CD14-positive monocyte (primary cell): ENCODE measurements around the gene KLRG1. TPM values are rescaled to one million over a fixed set of nuclear protein-coding genes. Genes with fewer than 3 reads are reported as not detected.

Experiments
- DNase-seq, 3 donors: peaks; one replicate each; pipeline ENCODE4 v3.0.0-alpha.2; 2011 to 2022
- H2AFZ ChIP-seq: 2 replicates; pipeline ENCODE4 v1.6.0; 2012; ENCODE audit warnings: mild to moderate bottlenecking, low read depth, low read length, inconsistent platforms; ENCODE audit not compliant: insufficient read depth, poor library complexity, severe bottlenecking
- H3K27ac ChIP-seq, 2 donors: 1 replicate in 1 of 2; 2 replicates in 1 of 2; pipeline ENCODE4 v1.5.1; 2012 to 2013; ENCODE audit warnings: low read length in 2 of 2, control low read depth in 1 of 2, inconsistent platforms in 1 of 2, low read depth in 1 of 2, mild to moderate bottlenecking in 1 of 2
- H3K27me3 ChIP-seq, 2 donors: one replicate each; pipeline versions ENCODE4 v1.6.0 to v1.6.1; 2011 to 2013; ENCODE audit warnings: low read length in 2 of 2; ENCODE audit not compliant: control insufficient read depth in 2 of 2, insufficient read depth in 2 of 2
- H3K36me3 ChIP-seq, 2 donors: replicated peaks in 1 of 2; 1 replicate in 1 of 2; 2 replicates in 1 of 2; pipeline versions ENCODE4 v1.5.1 to v1.6.1; 2012 to 2013; ENCODE audit warnings: low read length in 2 of 2, control low read depth in 1 of 2, inconsistent platforms in 1 of 2, mild to moderate bottlenecking in 1 of 2; ENCODE audit not compliant: insufficient read depth in 2 of 2, control insufficient read depth in 1 of 2
- H3K4me1 ChIP-seq, 2 donors: 1 replicate in 1 of 2; 2 replicates in 1 of 2; pipeline versions ENCODE4 v1.5.1 to v1.6.1; 2012 to 2013; ENCODE audit warnings: low read length in 2 of 2, control low read depth in 1 of 2, inconsistent platforms in 1 of 2, mild to moderate bottlenecking in 1 of 2, moderate library complexity in 1 of 2; ENCODE audit not compliant: insufficient read depth in 2 of 2, control insufficient read depth in 1 of 2
- H3K4me2 ChIP-seq: replicated peaks from 2 replicates; pipeline ENCODE3; 2012; ENCODE audit warnings: low read length, moderate library complexity, mild to moderate bottlenecking; ENCODE audit not compliant: poor library complexity, severe bottlenecking; ENCODE audit errors: extremely low read depth
- H3K4me3 ChIP-seq, 3 experiments: fragments of 200-600 bp in 1 of 3; sonication (generic) in 1 of 3; replicated peaks in 1 of 3; 1 replicate in 2 of 3; 2 replicates in 1 of 3; pipeline ENCODE4 v1.5.1; 2011 to 2013; ENCODE audit warnings: low read length in 3 of 3, mild to moderate bottlenecking in 3 of 3, control low read depth in 2 of 3, low read depth in 2 of 3, inconsistent platforms in 1 of 3, moderate library complexity in 1 of 3
- H3K79me2 ChIP-seq: 2 replicates; pipeline ENCODE4 v1.6.0; 2012; ENCODE audit warnings: mild to moderate bottlenecking, control low read depth, inconsistent platforms, low read length, moderate library complexity; ENCODE audit not compliant: insufficient read depth
- H3K9ac ChIP-seq: 2 replicates; pipeline ENCODE4 v1.6.0; 2017; ENCODE audit warnings: low read length, mild to moderate bottlenecking; ENCODE audit not compliant: insufficient read depth, poor library complexity, severe bottlenecking
- H3K9me3 ChIP-seq, 2 donors: replicated peaks in 1 of 2; 1 replicate in 1 of 2; 2 replicates in 1 of 2; pipeline versions ENCODE4 v1.5.1 to v1.6.1; 2012 to 2013; ENCODE audit warnings: low read length in 2 of 2, control low read depth in 1 of 2; ENCODE audit not compliant: control insufficient read depth in 1 of 2, insufficient read depth in 1 of 2
- H4K20me1 ChIP-seq: 2 replicates; pipeline ENCODE4 v1.6.0; 2012; ENCODE audit warnings: mild to moderate bottlenecking, low read length, control low read depth, moderate library complexity; ENCODE audit not compliant: insufficient read depth
- H3K27ac Mint-ChIP-seq, 7 donors: one replicate each; pipeline ENCODE4 v1.8.0; 2020; ENCODE audit warnings: mild to moderate bottlenecking in 7 of 7, mixed read lengths in 7 of 7, moderate library complexity in 6 of 7, inconsistent platforms in 2 of 7
- H3K27me3 Mint-ChIP-seq, 3 donors: one replicate each; pipeline ENCODE4 v1.8.0; 2021 to 2022; ENCODE audit warnings: low read depth in 3 of 3, mild to moderate bottlenecking in 3 of 3, mixed read lengths in 3 of 3, moderate library complexity in 3 of 3, inconsistent platforms in 1 of 3
- H3K36me3 Mint-ChIP-seq, 2 donors: one replicate each; pipeline ENCODE4 v1.8.0; 2020; ENCODE audit warnings: mixed read lengths in 2 of 2, inconsistent platforms in 1 of 2, mild to moderate bottlenecking in 1 of 2
- H3K4me1 Mint-ChIP-seq: one replicate; pipeline ENCODE4 v1.8.0; 2020; ENCODE audit warnings: mild to moderate bottlenecking, mixed read lengths
- H3K4me3 Mint-ChIP-seq, 2 donors: one replicate each; pipeline ENCODE4 v1.8.0; 2020; ENCODE audit warnings: mild to moderate bottlenecking in 2 of 2, mixed read lengths in 2 of 2, moderate library complexity in 1 of 2
- H3K9me3 Mint-ChIP-seq, 7 donors: one replicate each; pipeline ENCODE4 v1.8.0; 2020 to 2022; ENCODE audit warnings: mixed read lengths in 7 of 7, mild to moderate bottlenecking in 6 of 7, moderate library complexity in 6 of 7, inconsistent platforms in 2 of 7
- CTCF ChIP-seq: fragments of 200-600 bp; IDR thresholded peaks from one replicate; pipeline ENCODE4 v1.8.0; 2022; ENCODE audit warnings: antibody characterized with exemption, mild to moderate bottlenecking
- WGBS: methylation state at CpG from one replicate; pipeline ENCODE4 v1.1.5; 2013; ENCODE audit warnings: missing lambda C conversion rate; ENCODE audit not compliant: insufficient coverage; 5-methylcytosine and 5-hydroxymethylcytosine counted together
- intact Hi-C, 2 donors: fragments of 100-400 bp; cut with micrococcal nuclease; formaldehyde crosslinking; loops; one replicate each; pipeline versions ENCODE4 v1.15.0 to v1.15.1; 2023
- polyA plus RNA-seq, 3 donors: library from polyadenylated mRNA; depleted of rRNA in 1 of 3; unstranded in 2 of 3; stranded (reverse) in 1 of 3; fragments of 300-500 nt in 2 of 3; fragments of >200 nt in 1 of 3; fragmentation: Illumina TruSeq in 2 of 3; gene quantifications; 1 replicate in 2 of 3; 2 replicates in 1 of 3; pipeline ENCODE4 v1.2.3, GENCODE V29; 2012 to 2021

KLRG1 gene
- polyA plus RNA-seq, 3 donors, result 1.1 to 3.4 (median 2.3) TPM

GRCh38 chr12:8950702-8951478, 38.5 kb upstream of the KLRG1 start:
- no peak for TF ChIP-seq CTCF
- intact Hi-C loops, result loop anchor here (2.0 to 5.0 kb wide), 2 partner anchors 81 to 88 kb away; no protein-coding TSS in a partner anchor
- Histone ChIP-seq H3K9ac (peak overlapping the region; percentile 96), H3K4me3 (peak overlapping the region; percentile 82 to 97 (median 93)), H3K27me3 (no peaks in the 10 kb centered on the region), H3K79me2 (peaks cover 43% of the 10 kb centered on the region), H3K9me3 (peaks cover 3 to 11% of the 10 kb centered on the region in 2 donors), H2AFZ (peak overlapping the region; percentile 82), H3K27ac (peak overlapping the region in 1 of 2 donors; percentile 99), H3K4me1 (peaks cover 25 to 41% of the 10 kb centered on the region in 2 donors), H4K20me1 (peaks cover 27% of the 10 kb centered on the region), H3K4me2 (peak overlapping the region; percentile 87), H3K36me3 (peaks cover 3 to 17% of the 10 kb centered on the region in 2 donors)
- WGBS, result no CpG with 5 or more reads among the region's 9 CpGs
- H3K27me3 Mint-ChIP-seq, result peaks cover 0 to 4% (median 0%) of the 10 kb centered on the region in 3 donors
- H3K4me1 Mint-ChIP-seq, result peaks cover 40% of the 10 kb centered on the region
- peaks cover 13 to 24% of the 10 kb centered on the region in 2 donors for H3K36me3 Mint-ChIP-seq
- H3K4me3 Mint-ChIP-seq, result peak overlapping the region; percentile 98
- H3K27ac Mint-ChIP-seq, result peak overlapping the region; percentile 95 to 100 (median 99)
- peak in 2 of 3 donors; percentile 19 to 32 for DNase-seq
- H3K9me3 Mint-ChIP-seq, result peaks cover 0 to 21% (median 10%) of the 10 kb centered on the region in 7 donors

- no peak overlapping the region for H3K27ac ChIP-seq
- Mint-ChIP-seq H3K9me3 (peaks cover 0 to 25% (median 17%) of the 10 kb centered on the region in 7 donors), H3K4me3 (no peak overlapping the region), H3K27me3 (peaks cover 0 to 4% (median 0%) of the 10 kb centered on the region in 3 donors), H3K36me3 (peaks cover 7 to 23% of the 10 kb centered on the region in 2 donors), H3K27ac (no peak overlapping the region), H3K4me1 (peaks cover 39% of the 10 kb centered on the region)
- peaks cover 34% of the 10 kb centered on the region for H3K79me2 ChIP-seq
- peaks cover 24 to 39% of the 10 kb centered on the region in 2 donors for H3K4me1 ChIP-seq
- no peak overlapping the region for H3K4me2 ChIP-seq
- intact Hi-C loops, result loop anchor here (2.0 to 5.0 kb wide), 2 partner anchors 81 to 87 kb away; no protein-coding TSS in a partner anchor
- H4K20me1 ChIP-seq, result peaks cover 18% of the 10 kb centered on the region
- DNase-seq, result no peak
- H3K9ac ChIP-seq, result no peak overlapping the region
- WGBS, result no CpG with 5 or more reads among the region's 1 CpG
- H3K27me3 ChIP-seq, result no peaks in the 10 kb centered on the region
- no peak overlapping the region for H2AFZ ChIP-seq
- H3K4me3 ChIP-seq, result no peak overlapping the region
- peaks cover 0 to 8% of the 10 kb centered on the region in 2 donors for H3K36me3 ChIP-seq
- peaks cover 5 to 16% of the 10 kb centered on the region in 2 donors for H3K9me3 ChIP-seq
- no peak for TF ChIP-seq CTCF
These were observed 37.6 kb upstream of the KLRG1 start for GRCh38 chr12:8951744-8952143.
